HG03442 (cell line): ENCODE data around the gene STPG2.
A peak's percentile ranks its signal among the peaks of the same experiment; 100 is the strongest.
"Not testable (repeated sequence)": the region's sequence is repeated elsewhere in the genome, so short reads cannot be mapped to it uniquely, and the experiment has no call there.

Source experiments
- ATAC-seq: cut with Tn5 transposase; IDR thresholded peaks from one replicate; pipeline ENCODE4 v1.9.1; 2021; ENCODE audit warnings: mild to moderate bottlenecking, moderate library complexity; ENCODE audit not compliant: unreplicated experiment

Gene STPG2

DNA sequence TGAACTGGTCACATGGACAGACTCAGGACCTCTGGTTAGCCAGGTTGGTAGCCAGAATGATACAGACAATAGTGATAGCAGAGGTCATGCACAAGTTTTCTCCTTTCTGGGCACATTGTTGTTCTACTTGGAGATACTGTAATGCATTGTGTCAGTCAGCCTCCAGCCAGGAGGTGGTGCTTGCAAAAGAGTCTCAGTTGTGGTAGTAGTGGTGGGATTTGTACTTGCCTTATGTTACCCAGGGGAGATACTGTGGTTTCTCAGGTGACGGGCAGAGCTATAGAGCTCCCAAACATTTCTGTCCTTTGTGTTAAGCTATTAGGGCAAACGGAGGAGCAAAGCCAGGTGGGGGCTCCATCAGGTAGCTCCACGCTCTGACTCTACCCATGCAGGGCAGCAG is 190.5 kb downstream of the STPG2 start:
- no peak for ATAC-seq

- ATAC-seq, result no peak
Measured at GRCh38 chr4:97950836-97951235, 192.4 kb downstream of the STPG2 start.

DNA sequence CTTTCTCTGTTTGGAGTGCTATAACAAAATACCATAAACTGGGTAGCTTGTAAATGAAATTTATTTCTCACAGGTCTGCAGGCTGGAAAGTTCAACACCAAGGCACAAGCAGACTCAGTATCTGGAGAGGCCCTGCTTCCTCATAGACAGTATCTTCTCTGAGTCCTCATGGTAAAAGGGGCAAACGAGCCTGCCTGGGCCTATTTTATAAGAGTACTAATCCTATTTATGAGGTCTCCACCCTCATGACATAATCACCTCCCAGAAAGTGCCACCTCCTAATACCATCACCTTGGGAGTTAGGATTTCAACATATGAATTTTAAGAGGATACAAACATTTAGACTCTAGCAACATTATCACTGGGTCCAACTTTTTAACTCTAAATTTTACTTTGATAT is 200.3 kb downstream of the STPG2 start:
- ATAC-seq, result no peak

DNA sequence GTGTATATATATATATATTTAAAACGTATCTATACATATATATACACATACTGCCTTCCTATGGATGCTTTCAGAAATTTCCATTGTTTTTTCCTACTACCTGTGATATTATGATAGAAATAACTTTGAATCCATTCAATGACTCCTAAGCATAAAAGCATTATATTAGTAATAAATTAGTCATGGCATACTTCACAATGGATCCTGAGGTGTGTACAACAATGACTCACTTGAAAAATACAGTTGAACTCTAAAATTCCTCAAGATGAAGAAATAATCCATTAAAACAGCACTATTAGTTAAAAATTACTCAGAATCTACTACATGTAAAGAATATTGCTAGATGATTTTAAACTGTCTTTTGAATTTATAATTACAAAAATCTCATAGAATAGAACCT is 201.1 kb downstream of the STPG2 start:
- no peak for ATAC-seq

GRCh38 chr4:97938141-97938540 is 205.1 kb downstream of the STPG2 start:
- ATAC-seq, result no peak

GRCh38 chr4:97924341-97924958 is 218.8 kb downstream of the STPG2 start:
- ATAC-seq, result no peak

DNA sequence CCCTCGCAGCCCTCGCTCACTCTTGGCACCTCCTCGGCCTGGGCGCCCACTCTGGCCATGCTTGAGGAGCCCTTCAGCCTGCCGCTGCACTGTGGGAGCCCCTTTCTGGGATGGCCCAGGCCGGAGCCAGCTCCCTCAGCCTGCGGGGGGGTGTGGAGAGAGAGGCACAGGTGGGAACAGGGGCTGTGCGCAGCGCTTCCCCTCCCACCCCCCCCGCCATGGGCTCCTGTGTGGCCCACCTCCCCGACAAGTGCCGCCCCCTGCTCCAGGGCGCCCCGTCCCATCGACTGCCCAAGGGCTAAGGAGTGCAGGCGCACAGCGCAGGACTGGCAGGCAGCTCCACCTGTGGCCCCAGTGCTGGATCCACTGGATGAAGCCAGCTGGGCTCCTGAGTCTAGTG is 220.2 kb downstream of the STPG2 start:
- no peak for ATAC-seq

DNA sequence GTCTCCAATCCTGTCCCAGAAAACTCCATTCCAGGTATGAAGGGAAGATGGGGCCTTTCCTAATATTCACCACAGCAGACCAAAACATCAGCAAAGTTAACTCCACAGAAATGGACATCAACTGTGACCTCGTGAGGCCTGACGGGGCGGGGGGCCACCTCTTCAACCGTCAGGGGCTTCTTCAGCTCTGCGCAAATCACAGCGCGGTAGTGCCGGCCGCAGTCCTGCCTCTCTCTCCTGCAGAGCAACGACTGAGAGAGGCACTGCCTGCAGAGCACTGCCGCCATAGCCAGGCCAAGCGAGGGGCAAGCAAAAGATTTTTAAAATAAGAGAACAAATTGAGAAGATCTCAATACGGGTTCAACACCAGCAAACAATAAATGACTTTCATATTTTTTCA is 226.2 kb downstream of the STPG2 start:
- no peak for ATAC-seq

DNA sequence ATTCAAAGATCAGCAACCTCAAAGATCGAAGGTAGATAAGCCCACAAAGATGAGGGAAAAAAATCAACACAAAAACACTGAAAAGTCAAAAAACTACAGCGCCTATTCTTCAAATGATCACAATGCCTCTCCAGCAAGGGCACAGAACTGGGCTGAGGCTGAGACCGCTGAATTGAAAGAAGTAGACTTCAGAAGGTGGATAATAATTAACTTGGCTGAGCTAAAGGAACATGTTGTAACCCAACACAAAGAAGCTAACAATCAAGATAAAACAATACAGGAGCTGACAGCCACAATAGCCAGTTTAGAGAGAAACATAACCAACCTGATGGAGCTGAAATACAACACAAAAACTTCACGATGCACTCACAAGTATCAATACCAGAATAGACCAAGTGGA is 231.1 kb downstream of the STPG2 start:
- ATAC-seq, result no peak

- no peak for ATAC-seq
Measured at GRCh38 chr4:97911236-97911906, 231.9 kb downstream of the STPG2 start.

- peak; percentile 84 for ATAC-seq
Measured at GRCh38 chr4:97910005-97910404, 233.3 kb downstream of the STPG2 start.

DNA sequence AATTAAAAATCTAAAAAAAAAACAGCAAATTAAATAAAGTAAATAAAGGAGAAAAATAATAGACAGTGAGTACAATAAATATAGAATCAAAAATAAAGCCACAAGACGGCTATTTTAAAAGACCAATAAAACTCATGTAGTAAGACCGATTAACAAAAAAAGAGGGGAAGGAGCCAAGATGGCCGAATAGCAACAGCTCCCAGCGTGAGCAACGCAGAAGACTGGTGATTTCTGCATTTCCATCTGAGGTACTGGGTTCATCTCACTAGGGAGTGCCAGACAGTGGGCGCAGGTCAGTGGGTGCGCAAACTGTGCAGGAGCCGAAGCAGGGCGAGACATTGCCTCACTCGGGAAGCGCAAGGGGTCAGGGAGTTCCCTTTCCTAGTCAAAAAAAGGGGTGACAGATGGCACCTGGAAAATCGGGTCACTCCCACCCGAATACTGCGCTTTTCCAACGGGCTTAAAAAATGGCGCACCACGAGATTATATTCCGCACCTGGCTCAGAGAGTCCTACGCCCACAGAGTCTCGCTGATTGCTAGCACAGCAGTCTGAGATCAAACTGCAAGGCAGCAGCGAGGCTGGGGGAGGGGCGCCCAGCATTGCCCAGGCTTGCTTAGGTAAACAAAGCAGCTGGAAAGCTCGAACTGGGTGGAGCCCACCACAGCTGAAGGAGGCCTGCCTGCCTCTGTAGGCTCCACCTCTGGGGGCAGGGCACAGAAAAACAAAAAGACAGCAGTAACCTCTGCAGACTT is 239.7 kb downstream of the STPG2 start:
- ATAC-seq, result not testable (repeated sequence)

DNA sequence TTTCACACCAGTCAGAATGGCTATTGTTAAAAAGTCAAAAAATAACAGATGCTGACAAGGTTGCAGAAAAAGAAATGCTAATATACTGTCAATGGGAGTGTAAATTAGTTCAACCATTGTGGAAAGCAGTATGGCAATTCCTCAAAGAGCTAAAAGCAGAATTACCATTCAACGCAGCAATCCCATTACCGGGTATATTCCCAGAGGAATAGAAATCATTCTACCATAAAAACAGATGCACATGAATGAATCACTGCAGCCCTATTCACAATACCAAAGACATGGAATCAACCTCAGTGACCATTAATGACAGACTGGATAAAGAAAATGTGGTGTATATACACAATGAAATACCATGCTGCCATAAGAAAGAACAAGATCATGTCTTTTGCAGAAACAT is 243.0 kb downstream of the STPG2 start:
- no peak for ATAC-seq

DNA sequence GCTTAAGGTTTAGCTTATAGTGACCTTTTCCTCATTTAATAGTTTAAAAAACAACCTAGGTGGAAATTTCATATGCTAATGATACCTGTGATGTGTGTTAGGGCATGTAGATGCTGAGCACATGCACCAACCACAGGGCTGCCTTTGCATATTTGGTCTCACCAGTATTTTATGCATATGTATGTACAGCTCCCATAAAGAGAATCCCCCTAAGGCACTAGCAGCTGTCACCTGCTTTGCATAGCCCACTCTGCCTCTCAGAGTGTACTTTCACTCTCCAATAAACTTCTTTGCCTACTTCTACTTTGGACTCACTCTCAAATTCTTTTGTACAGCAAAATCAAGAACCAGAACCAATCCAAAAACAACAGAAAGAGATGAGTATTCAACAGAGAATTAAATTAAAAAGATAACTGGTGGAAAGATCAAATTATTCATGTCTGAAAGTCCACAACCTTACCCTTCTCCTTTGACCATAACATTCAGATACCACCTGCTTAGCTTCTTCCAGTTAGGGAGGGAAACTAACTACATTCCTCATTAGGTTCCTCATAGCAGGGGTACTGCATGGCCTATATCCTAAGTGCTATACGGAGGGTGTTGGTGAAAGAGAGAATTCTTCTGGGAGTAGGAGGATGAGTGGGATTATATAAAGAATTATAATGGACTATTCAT is 250.5 kb downstream of the STPG2 start:
- no peak for ATAC-seq

- ATAC-seq, result no peak
Measured at GRCh38 chr4:97879942-97880341, 263.3 kb downstream of the STPG2 start.

DNA sequence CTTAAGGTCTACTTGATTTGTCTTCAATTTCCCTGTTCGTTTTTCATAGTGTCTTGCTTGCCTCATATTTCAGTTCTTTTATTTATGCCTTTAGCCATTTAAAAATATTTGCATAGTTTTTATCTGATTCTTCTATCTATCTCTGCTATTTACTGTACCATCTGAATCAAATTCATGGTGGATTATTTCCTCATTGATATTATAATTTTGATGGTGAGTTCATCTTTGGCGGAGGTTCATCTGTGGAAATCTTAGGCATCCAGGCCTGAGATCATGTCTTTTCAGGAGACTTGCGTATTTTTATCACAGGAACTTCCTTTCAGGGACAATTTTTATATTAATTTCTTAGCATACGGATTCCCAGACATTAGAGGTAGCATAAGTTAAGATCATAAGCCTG is 275.2 kb downstream of the STPG2 start:
- no peak for ATAC-seq

- ATAC-seq, result no peak
Measured at GRCh38 chr4:97867557-97868091, 275.7 kb downstream of the STPG2 start.

DNA sequence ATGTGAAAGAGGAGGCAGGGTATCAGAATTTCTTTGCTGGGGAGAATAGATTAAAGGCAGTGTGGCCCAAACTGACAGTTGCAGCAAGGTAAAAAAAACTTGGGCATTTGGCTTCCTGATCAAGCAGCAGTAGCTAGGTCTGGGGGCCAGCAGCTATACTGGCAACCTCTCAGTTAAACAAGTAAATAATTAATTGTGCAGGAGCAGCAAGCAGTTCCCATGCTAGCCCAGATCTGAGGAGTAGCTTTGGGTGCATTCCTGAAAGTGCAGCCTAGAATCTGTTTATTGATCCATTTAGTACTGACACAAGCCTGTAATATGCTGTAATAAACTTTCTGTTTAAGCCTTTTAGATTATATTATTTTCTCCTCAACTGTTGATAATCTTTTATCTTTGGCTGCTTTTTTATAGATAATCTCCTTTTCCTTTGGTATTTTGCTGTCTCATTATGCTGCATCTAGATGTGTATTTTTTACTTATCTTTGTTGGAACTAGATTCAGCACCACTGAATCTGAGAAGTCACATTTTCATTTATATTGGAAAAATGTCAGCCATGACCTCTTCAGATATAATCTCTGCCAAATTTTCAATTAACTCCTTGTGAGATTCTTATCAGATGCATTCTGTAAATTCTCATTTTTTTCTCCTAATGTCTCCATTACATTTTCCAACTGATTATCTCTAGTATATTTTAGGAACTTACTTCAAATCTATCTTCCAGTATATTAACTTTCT is 276.3 kb downstream of the STPG2 start:
- no peak for ATAC-seq

GRCh38 chr4:97851115-97851514 is 292.2 kb downstream of the STPG2 start:
- ATAC-seq, result no peak

DNA sequence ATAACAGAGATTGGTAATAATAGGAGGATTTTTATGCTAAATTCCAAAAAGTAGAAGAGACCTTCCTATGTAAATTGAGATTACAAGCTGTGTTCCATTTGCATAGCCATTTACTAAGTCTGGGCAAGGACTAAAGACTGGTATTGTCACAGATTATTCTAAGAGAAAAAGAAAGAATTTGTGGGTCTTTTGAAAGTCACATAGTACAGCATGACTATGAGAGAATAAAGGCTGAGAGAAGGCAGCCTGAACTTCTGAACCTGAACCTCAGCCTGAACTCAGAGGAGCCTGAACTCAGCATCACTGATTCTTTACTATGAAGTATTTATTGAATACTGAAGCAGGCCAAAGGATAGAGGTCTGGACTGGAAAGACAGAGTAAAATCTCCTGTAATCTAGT is 297.5 kb downstream of the STPG2 start:
- ATAC-seq, result no peak

DNA sequence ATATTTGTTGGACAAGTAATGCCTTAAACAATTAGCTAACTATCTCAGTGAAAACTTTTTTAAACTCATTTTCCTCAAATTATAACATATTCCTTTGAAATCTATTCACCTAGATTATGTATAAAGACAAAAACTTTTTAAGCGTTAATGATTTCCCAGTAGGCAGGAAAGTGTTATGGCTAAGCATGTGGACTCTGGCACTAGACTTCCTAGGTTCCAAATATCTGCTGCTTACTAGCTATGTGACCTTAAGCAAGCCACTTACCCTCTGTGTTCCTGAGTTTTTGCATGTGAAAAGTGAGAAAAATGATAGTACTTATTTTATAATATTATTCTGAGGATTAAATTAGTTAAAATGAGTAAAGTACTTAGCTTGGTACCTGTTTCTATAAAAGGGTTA is 301.8 kb downstream of the STPG2 start:
- ATAC-seq, result no peak
